ENCODE results near the gene NTSR1. TPM values are rescaled to one million over a fixed set of nuclear protein-coding genes. Genes with fewer than 3 reads are reported as not detected.

The NTSR1 gene
- total RNA-seq, 1 experiment from 2014 or later, result 0.16 TPM

- Histone ChIP-seq H3K9me3 (no peaks in the 10 kb centered on the region), H3K36me3 (ENCODE audit: control insufficient read depth, insufficient read depth, low read length) (no peaks in the 10 kb centered on the region), H3K4me3 (ENCODE audit: low read depth, low read length) (no peak overlapping the region), H3K4me1 (peaks cover 13% of the 10 kb centered on the region), H3K27me3 (replicated peaks; ENCODE audit: control insufficient read depth, insufficient read depth, low read length) (no peaks in the 10 kb centered on the region; the same call in none of the 2 replicates)
- no TSS peak for BruUV-seq (replicated peaks)
- H3K36me3 Mint-ChIP-seq (ENCODE audit: insufficient read depth, unreplicated experiment), result no peaks in the 10 kb centered on the region
- no peaks in the 10 kb centered on the region for H3K4me1 Mint-ChIP-seq (ENCODE audit: low read depth, unreplicated experiment)
- H3K27ac Mint-ChIP-seq (ENCODE audit: unreplicated experiment), result no peak overlapping the region
- ChIA-PET POLR2A (no interaction called here), CTCF (interaction anchor here (0.6 to 0.8 kb wide), 2 partner anchors 30 to 755 kb away, joined by 3 to 7 read pairs; partner anchors contain the start of genes MRGBP and PPDPF)
- DNase-seq, result no peak
- no peaks in the 10 kb centered on the region for H3K9me3 Mint-ChIP-seq (ENCODE audit: unreplicated experiment)
- intact Hi-C loops (cut with micrococcal nuclease; ENCODE audit: unreplicated experiment), result no loop called here
- no peak for TF ChIP-seq CTCF (IDR thresholded peaks at IDR 0.05; ENCODE audit: insufficient read depth in 1 of 2, low read depth in 1 of 2, low read length in 1 of 2, severe bottlenecking in 1 of 2, unreplicated experiment in 1 of 2)
- H3K27me3 Mint-ChIP-seq (ENCODE audit: insufficient read depth, unreplicated experiment), result peaks cover 13% of the 10 kb centered on the region
- no peak overlapping the region for H3K4me3 Mint-ChIP-seq (ENCODE audit: unreplicated experiment)
Observed at GRCh38 chr20:62765432-62766070, 56.9 kb downstream of the NTSR1 start.

DNA sequence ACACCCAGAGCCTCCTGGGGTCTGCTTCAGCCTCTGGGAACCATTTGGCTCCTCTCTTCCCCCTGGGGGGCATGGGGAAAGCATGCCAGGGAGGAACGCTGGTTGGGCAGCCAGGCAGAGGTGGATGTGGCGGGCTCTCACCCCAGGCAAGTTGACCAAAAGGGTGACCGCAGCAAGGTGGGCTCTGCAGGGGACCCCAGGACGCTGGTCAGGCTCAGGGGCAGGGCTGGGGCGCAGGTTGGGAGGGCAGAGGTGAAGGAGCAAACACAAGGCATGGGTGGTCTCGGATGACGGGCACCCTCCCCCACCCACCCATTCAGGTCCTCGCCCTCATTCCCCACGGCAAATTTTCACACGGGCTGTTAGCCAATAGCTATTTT, 57.4 kb downstream of the NTSR1 start:
- intact Hi-C loops (cut with micrococcal nuclease; ENCODE audit: unreplicated experiment), result no loop called here
- CTCF ChIA-PET, result interaction anchor here (0.6 kb wide), 1 partner anchor 755 kb away, joined by 3 read pairs; the partner anchor contains the start of gene PPDPF
- TF ChIP-seq CTCF (IDR thresholded peaks at IDR 0.05; ENCODE audit: insufficient read depth in 1 of 2, low read depth in 1 of 2, low read length in 1 of 2, severe bottlenecking in 1 of 2, unreplicated experiment in 1 of 2), result no peak
- Histone ChIP-seq H3K27me3 (replicated peaks; ENCODE audit: control insufficient read depth, insufficient read depth, low read length) (no peaks in the 10 kb centered on the region; the same call in none of the 2 replicates), H3K9me3 (no peaks in the 10 kb centered on the region), H3K4me3 (ENCODE audit: low read depth, low read length) (no peak overlapping the region), H3K36me3 (ENCODE audit: control insufficient read depth, insufficient read depth, low read length) (no peaks in the 10 kb centered on the region), H3K4me1 (peaks cover 13% of the 10 kb centered on the region)
- Mint-ChIP-seq H3K9me3 (ENCODE audit: unreplicated experiment) (no peaks in the 10 kb centered on the region), H3K27ac (ENCODE audit: unreplicated experiment) (no peak overlapping the region), H3K4me1 (ENCODE audit: low read depth, unreplicated experiment) (no peaks in the 10 kb centered on the region), H3K27me3 (ENCODE audit: insufficient read depth, unreplicated experiment) (peaks cover 13% of the 10 kb centered on the region), H3K4me3 (ENCODE audit: unreplicated experiment) (no peak overlapping the region), H3K36me3 (ENCODE audit: insufficient read depth, unreplicated experiment) (no peaks in the 10 kb centered on the region)
- POLR2A ChIA-PET, result no interaction called here
- BruUV-seq (replicated peaks), result no TSS peak
- no peak for DNase-seq

DNA sequence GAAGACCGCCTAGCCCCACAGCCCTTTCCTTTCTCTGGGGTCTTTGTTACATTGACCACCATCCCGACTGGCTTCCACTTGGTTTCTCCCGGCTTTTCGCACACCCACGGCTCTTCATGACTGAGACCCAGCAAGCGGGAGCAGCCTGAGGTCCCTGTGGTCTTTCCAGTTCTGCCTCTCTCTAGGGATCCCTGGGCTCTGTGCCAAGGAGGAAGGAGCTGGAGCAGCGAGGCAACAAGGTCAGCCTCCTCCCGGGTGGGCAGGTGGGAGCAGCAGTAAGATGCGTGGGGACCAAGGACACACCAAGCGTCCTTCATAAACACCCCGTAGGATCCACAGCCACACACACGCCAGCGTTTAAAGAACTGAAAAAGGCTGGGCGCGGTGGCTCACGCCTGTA, 58.1 kb downstream of the NTSR1 start:
- H3K4me3 Mint-ChIP-seq (ENCODE audit: unreplicated experiment), result no peak overlapping the region
- no peaks in the 10 kb centered on the region; the same call in none of the 2 replicates for H3K27me3 ChIP-seq (replicated peaks; ENCODE audit: control insufficient read depth, insufficient read depth, low read length)
- CTCF ChIA-PET, result no interaction called here

More for the DNA sequence above, 58.1 kb downstream of the NTSR1 start:
- BruUV-seq (replicated peaks), result no TSS peak
- POLR2A ChIA-PET, result no interaction called here
- Mint-ChIP-seq H3K27me3 (ENCODE audit: insufficient read depth, unreplicated experiment) (peaks cover 16% of the 10 kb centered on the region), H3K4me1 (ENCODE audit: low read depth, unreplicated experiment) (no peaks in the 10 kb centered on the region), H3K9me3 (ENCODE audit: unreplicated experiment) (no peaks in the 10 kb centered on the region), H3K36me3 (ENCODE audit: insufficient read depth, unreplicated experiment) (no peaks in the 10 kb centered on the region), H3K27ac (ENCODE audit: unreplicated experiment) (no peak overlapping the region)
- Histone ChIP-seq H3K36me3 (ENCODE audit: control insufficient read depth, insufficient read depth, low read length) (no peaks in the 10 kb centered on the region), H3K4me3 (ENCODE audit: low read depth, low read length) (no peak overlapping the region), H3K4me1 (peaks cover 13% of the 10 kb centered on the region), H3K9me3 (no peaks in the 10 kb centered on the region)
- intact Hi-C loops (cut with micrococcal nuclease; ENCODE audit: unreplicated experiment), result no loop called here
- TF ChIP-seq CTCF (IDR thresholded peaks at IDR 0.05; ENCODE audit: insufficient read depth in 1 of 2, low read depth in 1 of 2, low read length in 1 of 2, severe bottlenecking in 1 of 2, unreplicated experiment in 1 of 2), result no peak
- no peak for DNase-seq
